Cerebellar cortex (tissue), 1 donor: ENCODE results near the gene SMYD4.
"Not testable (repeated sequence)": the region's sequence is repeated elsewhere in the genome, so short reads cannot be mapped to it uniquely, and the experiment has no call there.

ENCODE experiments used
- DNase-seq: peaks from one replicate; pipeline ENCODE4 v3.0.0-alpha.2; 2015; ENCODE audit warnings: low spot score

The SMYD4 gene

GRCh38 chr17:1783834-1784611 is 45.7 kb downstream of the SMYD4 start:
- DNase-seq, result peak; percentile 64

- no peak for DNase-seq
Measured at GRCh38 chr17:1783271-1783670, 46.4 kb downstream of the SMYD4 start.

DNA sequence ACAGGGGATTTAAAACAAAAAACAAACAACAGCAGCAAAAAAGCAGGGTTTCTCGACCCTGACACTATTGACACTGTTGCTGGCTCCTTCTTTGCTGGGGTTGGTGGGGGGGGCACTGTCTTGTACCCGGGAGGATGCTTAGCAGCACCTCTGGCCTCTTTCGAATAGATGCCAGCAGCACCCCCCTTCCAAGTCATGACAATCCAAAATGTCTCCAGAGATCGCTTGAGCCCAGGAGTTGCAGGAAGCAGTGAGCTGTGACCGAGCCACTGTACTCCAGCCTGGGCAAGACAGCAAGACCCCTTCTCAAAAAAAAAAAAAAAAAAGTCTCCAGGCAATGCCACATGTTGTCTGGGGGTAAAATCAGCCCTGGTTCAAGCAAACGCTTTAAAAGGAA is 47.5 kb downstream of the SMYD4 start:
- DNase-seq, result no peak

DNA sequence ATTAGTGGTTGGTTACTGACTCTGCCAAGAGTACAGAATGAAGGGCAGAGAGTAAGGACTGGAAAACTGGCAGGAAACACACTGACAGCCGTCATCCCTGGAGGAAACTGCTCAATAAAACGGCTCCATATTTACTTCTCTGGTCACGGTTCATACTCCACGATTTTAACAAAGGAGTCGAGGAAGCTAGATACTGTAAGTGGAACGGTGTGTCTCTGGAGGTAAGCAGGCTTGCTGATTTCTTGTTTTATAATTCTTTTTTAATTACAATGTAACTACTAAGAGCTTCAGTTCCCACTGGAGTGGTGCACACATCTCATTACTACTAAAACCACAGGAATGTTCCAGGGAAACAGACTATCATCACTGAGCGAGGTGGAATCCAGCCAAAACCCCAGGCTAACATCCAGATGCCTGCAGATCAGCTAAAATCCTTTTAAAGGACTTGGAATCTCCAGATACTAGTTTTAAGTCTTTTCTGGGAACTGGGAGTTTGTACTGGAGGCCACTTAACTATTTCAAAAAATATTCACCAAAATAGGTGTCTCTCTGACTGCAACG is 50.1 kb downstream of the SMYD4 start:
- no peak for DNase-seq

GRCh38 chr17:1776857-1777256 is 52.8 kb downstream of the SMYD4 start:
- no peak for DNase-seq

DNA sequence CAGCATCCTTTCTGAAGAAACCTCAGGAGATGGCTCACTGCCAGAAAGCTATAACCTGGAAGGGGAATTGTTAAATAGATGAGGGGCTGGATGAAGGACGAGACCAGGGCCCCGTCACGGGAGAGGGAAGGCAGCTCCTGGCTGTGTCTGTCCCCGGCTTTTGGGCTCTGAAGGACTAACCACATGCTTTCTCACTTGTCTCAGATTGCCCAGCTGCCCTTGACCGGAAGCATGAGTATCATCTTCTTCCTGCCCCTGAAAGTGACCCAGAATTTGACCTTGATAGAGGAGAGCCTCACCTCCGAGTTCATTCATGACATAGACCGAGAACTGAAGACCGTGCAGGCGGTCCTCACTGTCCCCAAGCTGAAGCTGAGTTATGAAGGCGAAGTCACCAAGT is 53.4 kb downstream of the SMYD4 start:
- DNase-seq, result no peak

DNA sequence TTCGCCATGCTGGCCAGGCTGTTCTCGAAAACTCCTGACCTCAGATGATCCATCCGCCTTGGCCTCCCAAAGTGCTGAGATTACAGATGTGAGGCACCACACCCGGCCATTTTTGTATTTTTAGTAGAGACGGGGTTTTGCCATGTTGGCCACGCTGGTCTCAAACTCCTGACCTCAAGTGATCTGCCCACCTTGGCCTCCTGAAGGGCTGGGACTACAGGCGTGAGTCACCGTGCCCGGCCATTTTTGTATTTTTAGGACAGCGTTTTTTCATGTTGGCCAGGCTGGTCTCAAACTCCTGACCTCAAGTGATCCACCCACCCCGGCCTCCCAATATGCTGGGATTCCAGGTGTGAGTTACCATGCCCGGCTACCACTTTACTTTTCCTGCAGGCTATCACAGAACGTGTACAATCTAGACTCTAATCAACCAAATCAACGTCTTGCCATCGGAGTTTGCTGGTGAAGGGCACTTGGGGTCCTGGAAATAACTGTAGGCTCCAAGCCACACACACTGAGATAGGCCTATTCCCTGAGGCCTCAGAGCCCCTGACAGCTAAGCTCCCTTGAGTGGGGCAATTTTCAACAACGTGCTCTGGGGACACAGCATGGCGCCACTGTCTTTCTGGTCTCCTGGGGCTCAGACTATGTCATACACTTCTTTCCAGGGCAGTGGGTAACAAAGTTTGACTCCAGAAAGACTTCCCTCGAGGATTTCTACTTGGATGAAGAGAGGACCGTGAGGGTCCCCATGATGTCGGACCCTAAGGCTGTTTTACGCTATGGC is 55.1 kb downstream of the SMYD4 start:
- DNase-seq, result no peak

- no peak for DNase-seq
Measured at GRCh38 chr17:1773696-1774181, 56.0 kb downstream of the SMYD4 start.

DNA sequence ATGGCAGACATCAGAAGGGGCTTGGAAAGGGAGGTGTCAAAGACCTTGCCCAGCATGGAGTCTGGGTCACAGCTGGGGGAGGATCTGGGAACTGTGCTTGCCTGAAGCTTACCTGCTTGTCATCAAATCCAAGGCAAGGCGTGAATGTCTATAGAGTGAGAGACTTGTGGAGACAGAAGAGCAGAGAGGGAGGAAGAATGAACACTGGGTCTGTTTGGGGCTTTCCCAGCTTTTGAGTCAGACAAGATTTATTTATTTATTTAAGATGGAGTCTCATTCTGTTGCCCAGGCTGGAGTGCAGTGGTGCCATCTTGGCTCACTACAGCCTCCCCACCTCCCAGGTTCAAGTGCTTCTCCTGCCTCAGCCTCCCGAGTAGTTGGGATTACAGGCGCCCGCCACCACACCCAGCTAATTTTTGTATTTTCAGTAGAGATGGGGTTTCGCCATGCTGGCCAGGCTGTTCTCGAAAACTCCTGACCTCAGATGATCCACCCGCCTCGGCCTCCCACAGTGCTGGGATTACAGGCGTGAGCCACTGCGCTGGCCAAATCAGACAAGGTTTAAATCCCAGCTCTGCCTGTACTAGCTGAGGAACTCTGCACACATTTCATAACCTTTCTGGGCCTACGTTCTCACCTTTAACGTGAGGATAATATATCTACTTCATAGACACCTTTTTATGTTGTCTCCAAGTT is 56.6 kb downstream of the SMYD4 start:
- DNase-seq, result not testable (repeated sequence)

DNA sequence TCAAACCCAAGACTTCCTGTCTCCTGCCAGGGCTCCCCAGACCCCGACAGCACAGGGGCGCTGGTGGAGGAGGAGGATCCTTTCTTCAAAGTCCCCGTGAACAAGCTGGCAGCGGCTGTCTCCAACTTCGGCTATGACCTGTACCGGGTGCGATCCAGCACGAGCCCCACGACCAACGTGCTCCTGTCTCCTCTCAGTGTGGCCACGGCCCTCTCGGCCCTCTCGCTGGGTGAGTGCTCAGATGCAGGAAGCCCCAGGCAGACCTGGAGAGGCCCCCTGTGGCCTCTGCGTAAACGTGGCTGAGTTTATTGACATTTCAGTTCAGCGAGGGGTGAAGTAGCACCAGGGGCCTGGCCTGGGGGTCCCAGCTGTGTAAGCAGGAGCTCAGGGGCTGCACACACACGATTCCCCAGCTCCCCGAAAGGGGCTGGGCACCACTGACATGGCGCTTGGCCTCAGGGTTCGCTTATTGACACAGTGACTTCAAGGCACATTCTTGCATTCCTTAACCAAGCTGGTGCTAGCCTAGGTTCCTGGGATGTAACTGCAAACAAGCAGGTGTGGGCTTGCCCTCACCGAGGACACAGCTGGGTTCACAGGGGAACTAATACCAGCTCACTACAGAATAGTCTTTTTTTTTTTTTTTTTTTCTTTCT is 59.8 kb downstream of the SMYD4 start:
- no peak for DNase-seq

DNA sequence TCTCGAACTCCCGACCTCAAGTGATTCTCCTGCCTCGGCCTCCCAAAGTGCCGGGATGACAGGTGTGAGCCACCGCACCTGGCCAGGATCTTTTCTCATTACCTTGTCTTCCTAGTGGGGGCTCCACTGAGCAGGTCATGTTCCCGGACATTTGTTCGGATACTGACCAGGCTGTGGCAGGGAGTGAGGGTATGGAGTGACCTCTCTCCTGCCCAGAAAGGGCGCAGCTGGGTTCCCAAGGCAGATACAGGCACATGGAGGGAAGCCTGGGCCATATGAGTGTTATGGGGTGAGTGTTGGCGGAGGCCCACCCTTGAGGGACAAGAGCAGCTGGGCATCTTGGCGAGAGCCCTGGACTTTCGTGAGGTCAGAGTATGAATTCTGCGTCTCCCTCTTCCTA is 62.3 kb downstream of the SMYD4 start:
- no peak for DNase-seq

DNA sequence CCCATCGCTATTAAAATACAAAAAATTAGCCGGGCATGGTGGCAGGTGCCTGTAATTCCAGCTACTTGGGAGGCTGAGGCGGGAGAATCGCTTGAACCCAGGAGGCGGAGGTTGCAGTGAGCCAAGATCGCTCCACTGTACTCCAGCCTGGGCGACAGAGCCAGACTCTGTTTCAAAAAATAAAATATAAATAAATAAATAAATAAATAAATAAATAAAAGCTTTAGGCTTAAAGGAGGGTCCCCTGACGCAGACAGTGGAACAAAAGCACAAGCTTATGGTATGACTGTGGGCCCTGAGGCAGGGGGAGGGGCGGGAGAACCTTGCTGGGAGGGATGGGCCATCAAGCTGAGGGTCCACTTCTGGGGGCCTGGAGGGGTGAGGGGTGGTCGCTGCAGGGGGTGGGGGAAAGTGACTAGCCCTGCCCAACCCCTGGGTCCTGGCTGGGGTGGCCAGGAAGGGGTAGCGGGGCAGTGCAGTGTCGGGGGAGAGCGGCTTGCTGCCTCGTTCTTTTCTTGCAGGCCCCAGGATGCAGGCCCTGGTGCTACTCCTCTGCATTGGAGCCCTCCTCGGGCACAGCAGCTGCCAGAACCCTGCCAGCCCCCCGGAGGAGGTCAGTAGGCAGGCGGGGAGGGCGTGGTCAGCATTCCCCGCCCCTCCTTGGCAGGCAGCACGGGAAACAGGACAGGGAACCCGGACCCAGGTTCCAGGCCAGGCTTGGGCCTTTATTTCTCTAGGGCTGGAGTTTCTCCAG is 63.1 kb downstream of the SMYD4 start:
- no peak for DNase-seq

GRCh38 chr17:1765576-1765975 is 64.1 kb downstream of the SMYD4 start:
- DNase-seq, result no peak

DNA sequence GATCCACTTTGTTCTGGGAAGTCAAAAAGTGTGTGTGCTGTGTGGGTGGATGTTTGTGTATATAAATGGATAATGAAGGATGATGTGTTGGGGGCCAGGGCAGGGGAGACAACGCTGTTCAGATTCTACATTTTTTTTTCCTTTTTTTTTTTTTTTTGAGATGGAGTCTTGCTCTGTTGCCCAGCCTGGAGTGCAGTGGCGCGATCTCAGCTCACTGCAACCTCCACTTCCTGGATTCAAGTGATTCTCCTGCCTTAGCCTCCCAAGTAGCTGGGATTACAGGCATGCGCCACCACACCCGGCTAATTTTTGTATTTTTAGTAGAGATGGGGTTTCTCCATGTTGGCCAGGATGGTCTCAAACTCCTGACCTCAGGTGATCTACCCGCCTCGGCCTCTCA is 65.0 kb downstream of the SMYD4 start:
- DNase-seq, result not testable (repeated sequence)

- no peak for DNase-seq
Measured at GRCh38 chr17:1764284-1764683, 65.4 kb downstream of the SMYD4 start.

DNA sequence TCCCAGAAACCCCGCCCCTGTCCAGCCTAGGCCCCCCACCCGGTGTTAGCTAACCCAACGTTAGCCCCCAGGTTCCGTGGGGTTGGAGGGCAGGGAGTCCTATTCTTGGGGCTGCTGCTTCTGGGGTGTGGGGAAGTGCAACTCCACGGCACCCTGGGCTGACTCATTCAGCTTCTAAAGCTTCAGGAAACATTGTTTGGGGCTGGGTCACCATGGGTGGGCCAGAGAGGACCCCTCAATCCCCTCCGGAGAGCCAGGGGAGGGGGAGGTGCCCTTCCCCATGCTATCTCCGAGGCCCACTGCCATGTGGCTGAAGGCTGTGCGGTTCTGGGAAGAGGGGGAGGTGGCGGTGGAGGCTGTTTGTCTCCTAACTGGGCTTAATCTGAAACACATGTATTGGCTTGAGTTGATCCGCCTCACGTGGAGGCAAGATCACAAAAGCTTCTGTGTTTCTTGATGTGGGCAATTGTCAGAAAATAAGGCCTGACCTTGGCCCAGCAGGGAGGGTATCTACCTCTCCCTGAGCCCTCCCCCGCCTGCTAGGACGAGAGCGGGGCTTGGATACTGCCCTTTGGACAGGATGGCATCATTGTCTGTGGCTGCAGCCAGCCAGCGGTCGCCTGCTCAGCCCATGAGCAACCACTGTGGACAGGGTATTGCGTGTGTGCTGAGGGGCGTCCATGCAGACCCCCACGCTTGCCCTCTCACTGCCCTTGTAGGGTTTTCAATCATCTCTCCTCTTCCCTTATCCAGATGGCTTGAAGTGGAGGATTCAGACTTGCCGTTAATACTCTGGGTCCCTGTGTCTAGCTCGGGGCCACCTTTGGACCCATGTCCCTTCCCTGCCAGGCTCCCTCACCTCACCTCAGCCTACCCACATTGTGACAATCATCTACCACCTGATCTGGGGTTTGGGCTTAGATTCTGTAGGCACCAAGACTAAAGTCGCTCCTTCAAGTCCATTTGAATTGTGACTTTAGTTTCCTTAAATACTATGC is 66.5 kb downstream of the SMYD4 start:
- peak; percentile 28 for DNase-seq

DNA sequence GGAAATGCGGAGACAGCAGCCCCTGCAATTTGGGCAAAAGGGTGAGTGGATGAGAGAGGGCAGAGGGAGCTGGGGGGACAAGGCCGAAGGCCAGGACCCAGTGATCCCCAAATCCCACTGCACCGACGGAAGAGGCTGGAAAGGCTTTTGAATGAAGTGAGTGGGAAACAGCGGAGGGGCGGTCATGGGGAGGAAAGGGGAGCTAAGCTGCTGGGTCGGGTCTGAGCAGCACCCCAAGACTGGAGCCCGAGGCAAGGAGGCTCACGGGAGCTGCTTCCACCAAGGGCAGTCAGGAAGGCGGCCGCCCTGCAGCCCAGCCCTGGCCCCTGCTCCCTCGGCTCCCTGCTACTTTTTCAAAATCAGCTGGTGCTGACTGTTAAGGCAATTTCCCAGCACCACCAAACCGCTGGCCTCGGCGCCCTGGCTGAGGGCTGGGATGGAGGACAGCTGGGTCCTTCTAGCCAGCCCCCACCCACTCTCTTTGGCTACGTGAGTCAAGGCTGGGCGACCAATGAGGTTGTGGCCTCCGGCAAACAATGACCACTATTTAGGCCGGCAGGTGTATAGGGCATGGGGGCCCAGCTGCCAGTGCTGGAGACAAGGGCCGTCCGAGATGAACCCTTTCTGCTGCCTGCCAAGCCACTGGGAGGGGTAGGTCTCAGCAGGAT is 67.3 kb downstream of the SMYD4 start:
- no peak for DNase-seq

DNA sequence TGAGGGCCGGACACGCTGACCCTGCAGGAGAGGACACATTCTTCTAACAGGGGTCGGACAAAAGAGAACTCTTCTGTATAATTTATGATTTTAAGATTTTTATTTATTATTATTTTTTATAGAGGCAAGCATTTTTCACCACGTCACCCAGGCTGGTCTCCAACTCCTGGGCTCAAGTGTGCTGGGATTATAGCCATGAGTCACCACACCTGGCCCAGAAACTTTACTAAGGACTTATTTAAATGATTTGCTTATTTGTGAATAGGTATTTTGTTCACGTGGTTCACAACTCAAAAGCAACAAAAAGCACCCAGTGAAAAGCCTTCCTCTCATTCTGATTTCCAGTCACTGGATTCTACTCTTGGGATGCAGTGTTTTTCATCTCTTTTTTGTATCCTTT is 70.2 kb downstream of the SMYD4 start:
- DNase-seq, result no peak

DNA sequence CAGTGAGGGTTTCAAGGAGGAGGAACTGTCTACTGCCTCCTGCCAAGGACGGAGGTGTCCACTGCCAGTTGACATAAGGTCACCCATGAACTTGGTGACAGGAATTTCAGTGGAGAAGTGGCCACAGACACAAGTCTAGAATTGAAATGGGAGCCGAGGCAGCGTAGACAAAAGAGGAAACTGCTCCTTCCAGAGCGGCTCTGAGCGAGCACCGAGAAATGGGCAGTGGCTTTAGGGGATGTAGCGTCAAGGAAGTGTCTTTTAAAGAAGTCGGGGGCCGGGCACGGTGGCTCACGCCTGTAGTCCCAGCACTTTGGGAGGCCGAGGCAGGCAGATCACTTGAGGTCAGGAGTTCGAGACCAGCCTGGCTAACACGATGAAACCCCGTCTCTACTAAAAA is 70.9 kb downstream of the SMYD4 start:
- DNase-seq, result no peak
